GM19193 (cell line): ENCODE results near the gene TBKBP1.

ENCODE experiments used
- POLR2A ChIP-seq: IDR thresholded peaks from 4 replicates; pipeline ENCODE4 v1.6.1; 2011; ENCODE audit not compliant: insufficient read depth, insufficient read length; ENCODE audit errors: extremely low read depth

TBKBP1 gene

DNA sequence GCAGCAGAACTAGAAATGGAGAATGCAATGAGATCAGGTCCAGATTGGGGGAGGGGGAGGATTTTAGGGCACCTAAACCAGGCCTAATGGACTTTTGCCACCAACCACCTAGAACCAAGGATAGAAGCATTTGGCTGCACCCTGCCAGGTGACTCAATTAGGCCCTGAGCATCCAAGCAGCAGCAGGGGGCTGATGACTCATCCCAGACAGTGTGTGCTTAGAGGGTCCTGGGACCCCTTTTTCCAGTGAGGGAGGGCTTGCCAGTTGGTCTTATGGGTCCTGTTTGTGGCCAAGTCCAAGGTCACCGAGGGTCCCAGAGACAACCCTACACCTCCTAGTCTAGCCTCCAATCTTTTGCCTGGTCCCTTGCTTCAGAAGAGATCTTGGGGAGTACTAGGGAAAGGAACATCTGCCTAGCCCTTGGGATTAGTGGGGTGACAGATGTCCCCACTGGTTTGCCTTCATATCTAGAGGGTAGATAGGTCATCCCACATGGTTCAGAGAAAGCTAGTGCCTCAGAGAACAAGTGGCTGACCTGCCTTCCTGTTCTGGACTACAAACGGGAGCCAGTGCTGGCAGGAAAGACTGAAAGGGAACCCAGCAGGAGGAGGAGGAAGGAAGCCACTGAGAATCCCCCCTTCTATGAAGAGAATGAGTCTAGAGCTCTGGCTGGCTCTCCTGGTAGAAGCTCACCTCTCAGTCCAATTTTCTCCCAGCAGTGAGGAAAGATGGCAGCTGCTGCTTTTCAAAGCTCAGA is 1.6 kb upstream of the TBKBP1 start:
- TF ChIP-seq POLR2A = no peak

DNA sequence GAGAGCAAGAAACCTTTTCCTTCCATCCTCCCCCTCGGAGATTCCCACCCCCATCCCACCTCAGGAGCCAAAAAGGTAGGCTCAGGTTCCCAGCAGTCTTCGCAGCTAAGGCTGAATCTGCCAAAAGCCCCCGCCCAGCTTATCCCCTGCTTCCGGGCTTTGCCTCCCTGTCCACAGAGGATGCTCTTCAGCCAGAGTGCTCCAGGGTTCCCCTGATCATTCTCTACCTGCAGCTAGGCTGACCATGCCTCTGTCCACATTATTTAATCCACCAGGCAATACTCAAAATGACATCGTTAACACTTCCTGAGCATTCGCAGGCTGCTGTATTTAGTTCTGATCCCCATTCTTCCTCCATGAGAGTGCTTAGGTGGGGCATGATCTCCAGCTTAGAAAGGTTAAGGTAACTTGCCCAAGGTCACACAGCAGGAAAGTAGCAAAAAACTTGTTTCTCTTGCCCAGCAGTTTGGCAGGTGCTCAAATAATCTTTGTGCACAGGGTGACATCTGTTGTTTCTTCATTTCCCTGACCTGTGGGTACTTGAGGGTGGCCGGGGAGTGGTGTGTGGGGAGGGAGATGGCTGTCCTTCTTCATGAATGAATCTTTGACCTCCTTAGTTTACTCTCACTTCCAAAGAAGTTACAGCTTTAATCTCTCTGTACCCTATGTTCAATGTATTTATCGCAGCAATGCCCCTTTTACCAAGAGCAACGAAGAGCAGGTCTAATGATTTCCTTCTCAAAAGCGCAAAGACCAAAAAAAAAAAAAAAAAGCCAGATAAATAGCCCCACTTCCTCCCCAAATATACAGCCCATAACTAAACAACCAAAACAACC is 848 bp upstream of the TBKBP1 start:
- TF ChIP-seq POLR2A = no peak

DNA sequence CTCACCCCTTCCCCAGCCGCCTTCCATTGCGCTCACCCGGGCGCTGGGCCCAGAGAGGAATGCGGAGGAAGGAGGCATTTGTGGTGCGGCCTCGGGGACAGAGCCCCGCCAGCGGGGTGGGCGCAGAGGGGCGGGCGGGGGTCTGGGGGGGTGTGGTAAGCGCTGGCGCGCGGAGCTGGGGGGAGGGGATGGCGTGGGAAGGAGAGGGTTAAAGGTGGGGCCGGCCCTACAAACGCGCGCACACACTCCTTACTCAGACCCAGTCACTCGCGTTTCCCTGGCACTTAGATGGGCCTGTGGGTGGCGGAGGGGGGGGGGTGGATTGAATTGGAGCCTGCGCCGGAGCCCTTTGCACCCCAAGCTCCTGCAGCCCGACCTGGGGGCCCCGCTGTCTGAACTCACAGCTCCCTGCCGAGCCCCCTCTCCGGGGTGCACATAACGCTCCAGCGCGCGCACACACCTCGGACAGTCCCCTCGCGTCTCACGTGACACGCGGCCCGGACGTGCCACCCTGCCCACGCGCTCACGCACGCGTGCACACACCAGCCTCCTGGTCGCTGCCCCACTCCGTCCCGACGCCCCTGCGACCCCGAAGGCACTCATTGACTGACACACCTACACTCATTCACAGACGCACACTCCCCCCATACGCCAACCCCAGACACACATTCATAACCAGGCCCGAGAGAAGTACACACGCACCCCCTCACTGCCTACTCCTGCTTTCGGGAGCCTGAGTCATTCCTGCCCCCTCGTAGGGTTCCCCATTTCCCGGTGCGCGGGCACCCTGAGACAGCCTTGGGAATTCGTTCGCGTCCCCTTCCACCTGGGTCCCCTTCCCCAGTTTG is 844 bp downstream of the TBKBP1 start:
- no peak for TF ChIP-seq POLR2A

DNA sequence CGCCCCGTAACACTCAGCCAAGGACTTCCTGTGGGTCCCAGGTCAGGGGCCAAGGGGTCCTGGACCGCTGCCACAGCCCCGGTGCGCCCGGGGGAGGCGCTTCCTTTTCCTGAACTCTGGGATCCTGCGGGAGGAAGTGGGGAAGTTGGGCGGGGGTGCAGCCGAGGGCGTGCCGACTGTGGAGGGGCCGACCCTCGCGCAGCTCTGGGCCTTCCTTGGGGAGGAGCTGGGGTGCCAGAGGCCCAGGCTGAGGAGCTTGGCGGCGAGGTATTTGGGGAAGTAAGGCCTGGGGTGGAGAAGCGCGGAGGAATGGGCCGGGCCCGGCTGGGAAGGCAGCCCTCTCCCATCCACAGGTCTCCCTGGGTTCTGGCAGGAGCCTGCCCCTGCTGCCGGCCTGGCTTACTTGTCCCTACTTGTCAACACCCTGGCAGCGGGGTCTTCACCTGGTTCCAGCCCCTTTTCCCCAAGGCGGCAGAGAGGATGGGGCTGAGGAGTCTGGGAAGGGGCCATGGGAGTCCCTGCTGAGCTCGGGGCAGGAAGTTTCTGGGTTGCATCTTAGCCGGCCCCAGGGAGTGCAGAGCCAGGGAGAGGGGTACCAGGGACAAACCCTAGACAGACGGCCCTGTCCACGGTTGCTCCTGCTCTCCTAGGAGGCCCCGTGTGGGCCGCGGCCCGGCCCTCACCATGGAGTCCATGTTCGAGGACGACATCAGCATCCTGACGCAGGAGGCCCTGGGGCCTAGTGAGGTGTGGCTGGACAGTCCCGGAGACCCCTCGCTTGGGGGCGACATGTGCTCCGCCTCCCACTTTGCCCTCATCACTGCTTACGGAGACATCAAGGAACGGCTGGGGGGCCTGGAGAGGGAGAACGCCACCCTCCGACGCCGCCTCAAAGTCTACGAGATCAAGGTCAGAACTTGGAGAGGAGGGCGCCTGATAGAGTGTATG is 1.7 kb downstream of the TBKBP1 start:
- TF ChIP-seq POLR2A = no peak

- no peak for TF ChIP-seq POLR2A
Observed at GRCh38 chr17:47696717-47697642, 3.0 kb downstream of the TBKBP1 start.

GRCh38 chr17:47697906-47698711 is 4.1 kb downstream of the TBKBP1 start:
- no peak for TF ChIP-seq POLR2A

DNA sequence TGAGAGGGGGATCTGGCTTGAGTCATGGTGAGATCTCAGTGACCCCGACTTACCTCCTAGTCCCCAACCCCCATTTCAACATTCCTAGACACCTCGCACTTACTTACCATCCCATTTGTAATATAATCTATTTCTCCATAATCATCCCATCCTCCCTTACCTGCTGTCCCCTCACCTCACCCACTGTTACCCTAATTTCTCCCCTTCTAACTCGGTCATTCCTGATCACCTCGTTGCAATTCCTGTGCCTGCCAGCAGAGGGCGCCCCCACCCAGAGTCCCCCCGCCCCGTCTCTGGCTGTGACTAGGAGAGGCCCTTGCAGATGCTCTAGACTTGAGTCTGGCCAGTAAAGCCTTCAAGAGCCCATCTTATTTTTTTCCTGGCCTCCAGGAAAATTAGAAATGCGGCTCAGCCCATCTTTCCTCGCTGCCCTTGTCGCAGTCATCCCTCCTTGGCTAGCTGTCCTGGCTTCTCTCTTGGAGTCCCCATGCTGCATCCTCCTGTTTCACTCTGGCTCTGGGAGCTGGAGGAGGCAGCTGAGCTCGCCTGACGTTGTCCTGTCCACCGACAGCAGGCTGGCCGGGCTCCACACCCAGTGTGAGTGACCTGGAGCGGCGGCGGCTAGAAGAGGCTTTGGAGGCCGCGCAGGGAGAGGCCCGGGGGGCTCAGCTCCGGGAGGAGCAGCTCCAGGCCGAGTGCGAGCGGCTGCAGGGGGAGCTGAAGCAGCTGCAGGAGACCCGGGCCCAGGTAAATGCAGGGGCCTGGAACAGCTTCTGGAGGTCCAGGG is 5.0 kb downstream of the TBKBP1 start:
- no peak for TF ChIP-seq POLR2A

- no peak for TF ChIP-seq POLR2A
Observed at GRCh38 chr17:47699536-47699840, 5.5 kb downstream of the TBKBP1 start.

DNA sequence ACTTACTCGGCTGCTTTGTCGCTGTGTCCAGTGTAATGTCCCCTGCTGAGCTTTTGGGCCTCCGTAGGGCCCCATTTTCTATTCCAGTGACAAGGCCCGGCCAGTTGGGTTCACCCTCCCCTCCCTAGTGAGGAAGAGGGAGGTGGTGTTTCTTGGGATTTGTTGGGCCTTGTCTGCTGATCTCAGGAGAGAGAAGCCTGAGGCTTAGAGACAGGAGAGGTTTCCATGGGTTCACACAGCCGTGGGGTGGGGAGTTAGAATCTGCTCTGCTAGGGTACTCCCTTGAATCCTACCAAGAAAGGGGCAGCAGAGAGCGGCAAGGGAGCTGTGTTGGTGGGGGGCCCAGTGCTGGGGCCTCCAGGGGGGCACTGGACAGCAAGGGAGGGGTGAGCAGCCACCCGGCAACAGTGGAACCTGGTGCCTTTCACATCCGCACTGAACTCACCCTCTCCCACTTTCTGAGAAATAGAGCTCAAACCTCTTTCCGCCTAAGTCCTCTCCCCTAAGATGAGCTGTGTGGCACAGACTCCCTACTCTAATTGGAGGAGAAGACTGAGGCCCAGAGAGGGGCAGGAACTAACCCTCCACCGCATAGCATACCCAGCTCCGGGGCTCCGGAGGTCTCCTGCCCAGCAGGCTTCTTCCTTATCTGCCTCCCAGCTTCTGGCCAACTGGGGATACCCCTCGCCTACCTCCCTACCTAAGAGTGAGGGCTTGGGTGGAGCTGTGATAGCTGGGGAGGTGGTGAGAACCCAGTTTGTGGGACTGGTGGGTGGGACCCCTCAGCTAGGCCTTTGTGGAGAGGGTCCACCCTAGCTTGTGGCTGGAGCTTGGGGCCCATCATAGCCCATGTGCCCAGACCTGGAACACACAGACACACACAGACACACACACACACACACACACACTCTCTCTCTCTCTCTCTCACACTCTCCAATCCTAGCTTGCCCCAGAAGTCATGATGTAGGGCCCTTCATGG is 6.8 kb downstream of the TBKBP1 start:
- TF ChIP-seq POLR2A = no peak

GRCh38 chr17:47701608-47702007 is 7.6 kb downstream of the TBKBP1 start:
- TF ChIP-seq POLR2A = no peak
